HEK293T (cell line): ENCODE results near the gene PRKCH.

Experiments used
- CTCF ChIA-PET: fragments of 350-600 bp; formaldehyde crosslinking; extraction: SDS; loops from one replicate; lab custom pipeline; 2021; ENCODE audit warnings: antibody characterized with exemption, inconsistent platforms; lab: Yijun Ruan, JAX
- POLR2A ChIA-PET: fragments of 350-600 bp; formaldehyde crosslinking; extraction: SDS; loops from one replicate; lab custom pipeline; 2020; ENCODE audit warnings: antibody characterized with exemption, inconsistent platforms; lab: Yijun Ruan, JAX
- DNase-seq: peaks from one replicate; pipeline ENCODE4 v3.0.0; 2012; ENCODE audit warnings: mixed read lengths; ENCODE audit errors: extremely low spot score
- ARNT ChIP-seq: fragments of 450-650 bp; IDR thresholded peaks from 2 replicates; pipeline ENCODE4 v1.6.1; 2017; ENCODE audit warnings: mild to moderate bottlenecking
- BHLHE40 ChIP-seq: fragments of 450-650 bp; IDR thresholded peaks from 2 replicates; pipeline ENCODE4 v1.6.1; 2016; ENCODE audit warnings: mild to moderate bottlenecking, moderate library complexity, borderline replicate concordance
- CTBP1 ChIP-seq: fragments of 450-650 bp; IDR thresholded peaks from 2 replicates; pipeline ENCODE4 v1.6.1; 2016; ENCODE audit warnings: borderline replicate concordance
- ELF4 ChIP-seq: fragments of 450-650 bp; IDR thresholded peaks from 2 replicates; pipeline ENCODE4 v1.6.1; 2017; ENCODE audit warnings: antibody characterized with exemption
- FOXA1 ChIP-seq: fragments of 450-650 bp; IDR thresholded peaks from 2 replicates; pipeline ENCODE4 v1.6.1; 2016; ENCODE audit warnings: mild to moderate bottlenecking
- FOXK2 ChIP-seq: fragments of 450-650 bp; IDR thresholded peaks from 2 replicates; pipeline ENCODE4 v1.6.1; 2016; ENCODE audit warnings: mild to moderate bottlenecking
- FOXM1 ChIP-seq: fragments of 450-650 bp; IDR thresholded peaks from 2 replicates; pipeline ENCODE4 v1.6.1; 2017; ENCODE audit warnings: mild to moderate bottlenecking, borderline replicate concordance
- HDGF ChIP-seq: fragments of 450-650 bp; IDR thresholded peaks from 2 replicates; pipeline ENCODE4 v1.6.1; 2017; ENCODE audit warnings: antibody characterized with exemption, borderline replicate concordance
- L3MBTL2 ChIP-seq: fragments of 450-650 bp; conservative IDR thresholded peaks from 2 replicates; pipeline ENCODE4 v1.6.1; 2016; ENCODE audit warnings: mild to moderate bottlenecking
- LEF1 ChIP-seq: fragments of 450-650 bp; IDR thresholded peaks from 2 replicates; pipeline ENCODE4 v1.6.1; 2017; ENCODE audit warnings: mild to moderate bottlenecking, borderline replicate concordance
- NFRKB ChIP-seq: fragments of 450-650 bp; IDR thresholded peaks from 2 replicates; pipeline ENCODE4 v1.6.1; 2016; ENCODE audit warnings: mild to moderate bottlenecking, moderate library complexity
- PKNOX1 ChIP-seq: fragments of 450-650 bp; IDR thresholded peaks from 2 replicates; pipeline ENCODE4 v1.6.1; 2016
- SP1 ChIP-seq: fragments of 450-650 bp; IDR thresholded peaks from 2 replicates; pipeline ENCODE4 v1.6.1; 2017
- SUZ12 ChIP-seq: fragments of 450-650 bp; IDR thresholded peaks from 2 replicates; pipeline ENCODE4 v1.6.1; 2016; ENCODE audit warnings: mild to moderate bottlenecking
- TARDBP ChIP-seq: fragments of 450-650 bp; IDR thresholded peaks from 2 replicates; pipeline ENCODE4 v1.6.1; 2016
- ZNF384 ChIP-seq: fragments of 450-650 bp; IDR thresholded peaks from 2 replicates; pipeline ENCODE4 v1.6.1; 2016

Gene PRKCH

GRCh38 chr14:61377749-61378148 is 56.4 kb downstream of the PRKCH start:
- POLR2A ChIA-PET = no interaction called here
- CTCF ChIA-PET = interaction anchor here (0.6 kb wide), 1 partner anchor 9 kb away, joined by 3 read pairs; no protein-coding TSS in a partner anchor
- TF ChIP-seq BHLHE40 (no peak), ZNF384 (no peak), SUZ12 (no peak), FOXK2 (no peak), LEF1 (no peak), TARDBP (no peak)
- DNase-seq = no peak

- ChIA-PET POLR2A (no interaction called here), CTCF (no interaction called here)
- TF ChIP-seq BHLHE40 (no peak), PKNOX1 (no peak), ZNF384 (no peak), ARNT (no peak), NFRKB (no peak), FOXM1 (no peak)
- no peak for DNase-seq
Observed at GRCh38 chr14:61379639-61380184, 58.3 kb downstream of the PRKCH start.

- POLR2A ChIA-PET = no interaction called here
Observed at GRCh38 chr14:61380984-61381383, 59.6 kb downstream of the PRKCH start.

GRCh38 chr14:61381553-61381952 is 60.2 kb downstream of the PRKCH start:
- ChIA-PET CTCF (no interaction called here), POLR2A (no interaction called here)
- TF ChIP-seq FOXA1 (no peak), SP1 (no peak), LEF1 (no peak), BHLHE40 (no peak), PKNOX1 (no peak), HDGF (no peak), ELF4 (no peak), FOXK2 (no peak), CTBP1 (no peak), SUZ12 (no peak), FOXM1 (no peak), L3MBTL2 (no peak), ZNF384 (no peak), ARNT (no peak), TARDBP (no peak)
- no peak for DNase-seq

More at GRCh38 chr14:61380984-61381383, 59.6 kb downstream of the PRKCH start:
- CTCF ChIA-PET = no interaction called here
- DNase-seq = no peak
- TF ChIP-seq L3MBTL2 = no peak
- no peak for TF ChIP-seq LEF1
- TF ChIP-seq BHLHE40 = no peak
- no peak for TF ChIP-seq FOXM1

GRCh38 chr14:61382842-61383241 is 61.5 kb downstream of the PRKCH start:
- TF ChIP-seq ZNF384 (no peak), LEF1 (no peak), SUZ12 (no peak), FOXM1 (no peak), TARDBP (no peak), ARNT (no peak), FOXA1 (no peak), SP1 (no peak), PKNOX1 (no peak), FOXK2 (no peak), HDGF (no peak), BHLHE40 (no peak), L3MBTL2 (no peak), NFRKB (no peak), CTBP1 (no peak), ELF4 (no peak)
- DNase-seq = no peak

GRCh38 chr14:61385002-61385685 is 63.8 kb downstream of the PRKCH start:
- ChIA-PET CTCF (no interaction called here), POLR2A (no interaction called here)
- TF ChIP-seq FOXM1 (no peak), CTBP1 (no peak), L3MBTL2 (no peak), SUZ12 (no peak), BHLHE40 (no peak), SP1 (no peak), ARNT (no peak), NFRKB (no peak), FOXA1 (no peak), ZNF384 (no peak), TARDBP (no peak), PKNOX1 (no peak)
- no peak for DNase-seq

More at GRCh38 chr14:61382842-61383241, 61.5 kb downstream of the PRKCH start:
- ChIA-PET CTCF (interaction anchor here (1.2 kb wide), 1 partner anchor 14 kb away, joined by 4 read pairs; no protein-coding TSS in a partner anchor), POLR2A (no interaction called here)
